DMS114 treated with DMSO at 0.1 percent for 48 hours (cell line): ENCODE results near the gene PPOX.

ENCODE experiments used
- DNase-seq: peaks from one replicate; lab custom pipeline; 2025; ENCODE audit not compliant: unreplicated experiment; lab: John Stamatoyannopoulos, UW

Gene PPOX

DNA sequence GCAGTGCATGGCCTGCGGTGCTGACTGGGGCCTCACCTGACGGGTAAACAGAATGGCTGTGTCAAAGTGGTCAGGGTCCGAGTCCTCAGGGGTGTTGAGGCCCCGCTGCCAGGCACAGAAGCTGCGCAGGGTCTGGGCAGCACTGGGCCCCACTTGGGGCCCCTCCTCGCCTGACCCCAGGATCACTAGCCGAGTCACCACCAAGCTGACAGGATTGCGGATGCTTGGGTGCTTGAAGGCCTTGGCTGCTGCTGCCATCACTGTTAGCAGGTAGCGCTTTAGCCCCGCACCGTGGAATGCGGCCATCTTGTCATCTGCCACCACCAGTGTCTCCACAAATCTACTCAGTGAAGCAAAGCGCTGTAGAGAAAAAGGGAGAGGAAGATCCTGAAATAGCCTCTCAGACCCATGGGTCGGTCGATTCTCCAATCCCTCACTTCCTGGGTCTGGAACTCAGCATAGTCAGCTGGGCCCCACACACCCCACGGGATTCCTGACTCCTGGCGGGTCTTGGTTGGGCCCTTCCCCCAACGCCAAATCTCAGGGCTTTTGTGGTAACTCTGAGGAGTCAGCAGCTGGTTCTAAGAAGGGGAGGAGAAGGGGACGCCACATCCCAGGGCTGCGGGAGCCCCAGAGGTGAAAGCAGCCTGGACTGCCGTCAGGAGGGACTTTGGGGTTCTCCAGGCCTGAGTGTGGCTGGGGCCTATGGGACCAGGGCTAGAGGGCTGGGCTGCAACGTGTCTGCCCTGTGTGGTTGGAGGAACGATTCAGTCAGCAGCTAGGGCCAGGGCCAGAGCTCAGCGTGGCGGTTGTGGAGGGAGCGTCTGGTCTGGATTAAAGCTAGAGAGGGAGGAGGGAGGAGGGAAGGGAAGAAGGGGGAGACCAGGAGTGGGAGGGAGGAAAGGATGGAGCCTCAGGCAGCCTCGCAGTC, 30.6 kb downstream of the PPOX start:
- no peak for DNase-seq

DNA sequence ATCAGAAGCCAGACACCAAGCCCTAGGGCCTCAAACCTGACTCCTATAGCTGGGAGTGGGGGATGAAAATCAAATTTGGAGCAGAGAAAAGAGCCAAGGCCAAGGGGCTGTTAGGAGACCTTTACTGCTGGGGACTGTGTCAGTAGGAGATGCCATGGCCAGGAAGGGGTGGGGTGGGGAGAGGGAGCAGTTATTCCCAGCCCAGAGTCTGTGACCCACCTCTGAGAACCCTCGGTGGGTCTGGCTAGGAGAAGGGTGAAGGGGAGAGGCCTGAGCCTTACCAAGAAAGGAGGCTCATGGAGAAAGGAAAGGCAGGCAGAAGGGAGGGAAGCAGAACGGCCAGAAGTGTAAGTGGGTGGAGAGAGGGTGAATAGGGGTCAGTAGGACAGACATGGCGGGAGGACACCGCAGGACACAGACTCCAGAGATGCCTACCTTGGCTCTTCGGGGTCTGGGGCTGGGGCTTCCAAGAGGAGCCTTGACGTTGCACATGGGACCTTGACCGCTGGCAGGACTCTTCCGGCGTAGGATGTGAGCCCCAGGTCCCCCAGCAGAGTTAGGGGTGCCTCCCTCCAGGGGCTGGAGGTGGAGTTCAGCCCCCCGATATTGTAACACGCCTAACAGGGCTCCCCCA, 31.5 kb downstream of the PPOX start:
- no peak for DNase-seq

DNA sequence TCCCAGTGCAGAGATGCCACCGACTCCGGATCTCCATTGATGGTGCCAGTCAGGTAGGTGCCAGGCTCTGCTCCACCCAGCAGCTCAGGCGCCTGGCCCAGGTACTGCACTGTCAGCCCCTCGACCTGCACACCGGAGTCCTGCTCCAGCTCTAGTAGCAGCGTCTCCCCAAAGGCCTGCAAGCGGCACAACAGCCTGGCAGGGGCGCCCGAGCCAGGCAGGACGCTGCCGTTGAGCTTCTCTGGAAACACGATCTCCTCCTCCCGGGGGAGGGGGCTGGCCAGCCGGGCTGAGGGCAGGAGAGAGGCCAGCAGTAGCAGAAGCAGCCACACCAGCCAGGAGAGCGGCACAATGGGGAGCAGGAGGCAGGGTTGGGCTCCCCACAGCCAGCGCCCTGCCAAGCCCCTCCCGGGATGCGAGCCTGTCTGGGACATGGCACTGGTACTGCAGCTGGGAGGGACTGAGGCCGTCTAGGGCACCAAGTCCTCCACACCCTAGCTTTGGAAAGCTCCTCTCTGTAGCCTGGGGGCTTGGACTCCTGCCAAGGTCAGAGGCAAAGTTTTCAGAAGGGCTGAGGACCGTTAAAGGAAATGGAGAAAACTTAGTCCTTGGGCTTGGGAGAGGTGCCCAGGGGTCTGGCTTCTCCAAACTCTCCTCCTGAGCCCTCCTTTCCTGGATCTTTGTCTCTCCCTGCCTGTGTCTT, 32.1 kb downstream of the PPOX start:
- no peak for DNase-seq

DNA sequence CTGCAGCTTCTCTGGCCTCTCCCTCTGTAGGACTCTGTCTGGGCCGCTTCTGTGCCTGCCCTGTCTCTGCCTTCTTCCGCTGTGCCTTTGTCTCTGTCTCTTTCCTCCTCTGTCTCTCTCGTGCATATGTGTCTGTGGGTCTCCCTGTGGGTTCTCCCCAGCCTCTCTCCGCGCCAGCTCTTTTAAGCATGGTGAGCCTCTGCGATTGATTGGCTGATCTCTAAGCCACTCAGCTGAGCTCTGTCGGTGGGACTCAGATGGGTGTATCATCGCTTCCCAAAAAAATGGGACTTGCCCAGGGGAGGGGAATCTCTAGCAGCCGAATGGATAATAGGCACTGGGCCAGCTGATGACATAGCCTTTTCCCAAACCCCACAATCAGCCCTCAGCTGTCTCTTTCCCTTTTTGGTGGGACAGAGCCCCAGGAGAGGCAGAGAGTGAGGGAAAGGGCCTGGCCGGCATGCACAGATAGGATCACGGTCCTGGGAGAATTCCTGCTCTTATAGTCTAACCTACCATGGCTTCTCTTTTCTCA, 32.7 kb downstream of the PPOX start, which contains the start of gene ADAMTS4:
TSS of gene ADAMTS4 (minus strand) at position 158 of the 535 bp plus-strand sequence. CDS start 427 bp downstream, outside the sequence.
- DNase-seq: no peak

DNA sequence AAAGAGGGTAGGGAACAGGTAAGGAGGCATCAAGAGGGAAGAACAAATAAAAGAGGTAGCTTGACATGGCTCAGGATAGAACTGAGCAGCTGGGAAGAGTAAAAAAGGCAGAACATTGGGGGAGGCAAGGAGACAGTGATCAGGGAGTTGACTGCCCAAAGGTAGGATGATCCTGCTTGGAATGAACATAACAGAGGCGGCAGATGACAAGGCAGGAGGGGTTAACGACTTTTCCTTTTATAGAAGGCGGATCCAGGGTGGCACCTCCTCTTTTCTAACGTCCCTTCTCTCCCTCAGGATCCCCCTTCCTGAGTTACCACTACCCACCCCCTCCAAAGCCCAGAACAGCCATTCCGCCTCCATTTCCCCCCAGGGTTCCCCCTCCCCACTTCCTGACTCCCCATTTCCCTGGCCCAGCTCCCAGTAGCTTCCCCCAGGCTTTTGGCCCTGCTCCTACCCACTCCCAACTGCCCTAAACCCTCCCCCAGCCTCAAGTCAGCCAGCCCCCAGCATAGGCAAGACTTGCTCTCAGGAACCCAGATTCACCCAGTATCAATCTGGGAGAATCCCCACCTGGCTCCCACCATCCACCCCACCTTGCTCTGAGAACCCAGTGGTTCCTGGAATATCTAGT, 33.4 kb downstream of the PPOX start:
- no peak for DNase-seq

DNA sequence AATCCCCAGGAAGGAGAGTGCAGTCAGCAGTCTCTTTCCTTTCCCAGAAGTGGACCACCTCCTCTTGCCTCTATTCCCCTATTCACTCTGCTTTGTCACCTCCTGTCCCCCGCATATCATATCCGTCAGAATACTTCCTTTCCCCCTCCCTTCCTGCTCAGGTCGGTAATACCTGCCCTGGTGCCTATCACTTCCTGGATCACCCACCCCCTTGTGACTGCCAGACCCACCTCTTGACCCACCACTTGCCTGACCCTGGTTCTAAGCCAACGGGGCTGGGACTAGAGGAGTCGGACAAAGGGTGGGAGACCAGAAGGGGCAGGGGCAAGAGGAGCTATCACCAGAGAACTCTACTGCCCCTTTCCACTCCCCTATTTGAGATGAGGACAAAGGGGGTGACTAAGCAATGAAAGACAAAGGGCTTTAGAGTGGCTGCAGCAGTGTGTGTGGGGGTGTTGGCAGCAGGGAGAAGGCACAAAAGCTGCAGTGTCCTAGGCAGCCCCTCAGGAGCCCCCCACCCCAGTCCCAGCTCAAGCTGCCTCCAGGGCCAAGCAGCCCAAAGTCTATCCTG, 34.3 kb downstream of the PPOX start:
- DNase-seq: no peak

DNA sequence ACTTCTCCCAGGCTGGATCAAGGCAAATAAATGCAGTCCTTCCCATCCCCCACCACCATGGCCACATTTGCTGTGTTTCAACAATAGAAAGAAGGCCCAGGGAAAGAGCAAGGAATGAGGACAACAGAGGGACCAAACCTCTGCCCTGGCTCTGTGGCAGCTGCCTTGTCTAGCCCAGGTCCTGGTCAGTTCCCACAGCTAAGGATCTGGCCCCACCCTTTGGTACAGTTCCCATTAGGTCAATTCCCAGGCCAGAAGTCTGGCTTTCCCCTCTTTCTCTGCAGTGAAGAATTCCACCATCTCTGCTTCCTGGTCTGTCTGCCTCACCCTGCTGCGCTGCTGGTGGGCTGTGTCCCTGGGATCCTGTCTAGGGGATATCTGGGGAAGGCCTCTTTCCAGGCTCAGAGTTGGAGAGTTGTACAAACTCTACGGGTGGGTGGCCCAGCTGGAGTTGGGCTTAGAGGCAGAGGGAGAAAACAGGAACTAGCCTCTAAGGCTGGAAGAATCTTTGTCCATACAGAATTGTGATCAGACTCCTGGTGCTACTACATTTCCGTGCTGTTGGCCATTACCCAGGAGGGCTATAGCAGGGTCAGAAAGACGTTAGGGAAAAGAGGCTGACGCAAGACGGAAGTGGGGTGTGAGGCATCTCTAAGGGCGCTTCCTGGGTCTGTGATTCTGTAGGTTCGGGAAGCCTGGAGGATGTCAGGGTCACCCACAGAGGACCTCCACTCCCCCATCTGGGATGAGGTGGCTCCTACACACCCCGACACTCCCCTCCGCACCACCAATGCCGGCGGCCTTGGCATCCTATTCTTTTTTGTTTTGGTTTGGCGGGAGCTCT, 35.0 kb downstream of the PPOX start:
- no peak for DNase-seq

DNA sequence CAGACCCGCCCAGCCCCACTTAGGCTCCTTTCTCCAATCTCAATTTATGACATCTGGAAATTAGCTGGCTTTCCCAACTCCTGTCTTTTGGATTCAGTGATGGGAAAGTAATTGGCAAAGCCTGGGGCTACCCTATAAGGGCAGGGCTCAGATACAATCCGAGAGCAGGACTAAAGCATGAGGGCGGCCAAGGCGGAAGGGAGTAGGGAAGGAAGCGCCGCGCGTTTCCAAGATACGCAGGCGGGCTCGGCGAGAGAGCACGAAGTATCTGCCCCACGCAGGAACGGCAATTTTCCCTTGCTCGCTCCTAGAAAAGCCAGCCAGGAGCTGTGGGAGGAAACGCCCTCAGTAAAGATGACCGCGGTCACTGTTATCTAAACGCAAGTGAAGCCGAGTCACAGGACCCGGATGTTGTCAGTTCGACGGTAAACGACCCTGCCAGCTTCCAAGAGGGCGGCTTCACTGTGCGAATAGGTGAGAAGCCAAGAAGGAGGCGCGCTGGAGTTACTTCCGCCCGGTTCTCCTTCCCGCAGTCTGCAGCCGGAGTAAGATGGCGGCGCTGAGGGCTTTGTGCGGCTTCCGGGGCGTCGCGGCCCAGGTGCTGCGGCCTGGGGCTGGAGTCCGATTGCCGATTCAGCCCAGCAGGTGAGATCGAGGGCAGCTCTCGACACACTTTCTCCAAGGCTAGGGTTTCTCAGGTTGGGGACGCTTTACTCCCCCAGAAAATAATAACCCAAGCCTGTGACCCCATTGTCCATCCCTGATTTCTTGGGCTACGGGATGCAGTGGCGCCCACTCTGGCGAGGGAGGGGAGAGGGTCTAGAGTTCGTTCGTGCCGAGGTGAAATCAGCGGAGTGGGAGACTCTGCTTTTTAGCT, 35.8 kb downstream of the PPOX start, which contains the start of gene NDUFS2:
TSS of gene NDUFS2 (plus strand) at position 532 of the 877 bp plus-strand sequence. CDS start at position 551, 19 bp downstream.
- DNase-seq: peak; percentile 100

DNA sequence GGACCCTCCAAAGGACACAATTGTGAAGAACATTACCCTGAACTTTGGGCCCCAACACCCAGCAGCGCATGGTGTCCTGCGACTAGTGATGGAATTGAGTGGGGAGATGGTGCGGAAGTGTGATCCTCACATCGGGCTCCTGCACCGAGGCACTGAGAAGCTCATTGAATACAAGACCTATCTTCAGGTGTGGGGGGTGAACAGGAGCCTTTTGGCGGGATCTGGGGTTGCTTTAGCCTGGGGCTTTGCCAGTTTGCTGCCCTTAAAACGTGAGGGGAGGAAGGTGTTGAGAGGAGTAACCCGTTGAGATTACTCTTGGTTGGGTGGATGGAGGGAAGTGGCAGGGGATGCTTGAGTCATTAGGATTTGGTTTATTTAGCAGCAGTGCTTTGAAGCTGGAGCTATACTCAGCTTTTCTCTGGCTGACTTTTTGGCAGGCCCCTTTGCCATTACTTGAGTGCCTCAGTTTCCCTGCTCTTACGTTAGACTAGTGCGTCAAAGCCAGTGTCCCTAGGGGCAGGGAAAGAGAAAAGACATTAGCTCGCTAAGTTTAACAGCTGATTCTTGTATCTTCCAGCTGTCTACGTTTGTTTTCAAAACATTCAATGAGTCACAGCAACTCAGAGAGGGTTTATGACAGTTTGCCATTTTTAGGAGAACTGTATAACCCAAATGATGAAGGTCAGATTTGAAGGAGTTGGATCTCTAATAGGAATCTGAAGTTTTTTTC, 40.4 kb downstream of the PPOX start:
- no peak for DNase-seq

DNA sequence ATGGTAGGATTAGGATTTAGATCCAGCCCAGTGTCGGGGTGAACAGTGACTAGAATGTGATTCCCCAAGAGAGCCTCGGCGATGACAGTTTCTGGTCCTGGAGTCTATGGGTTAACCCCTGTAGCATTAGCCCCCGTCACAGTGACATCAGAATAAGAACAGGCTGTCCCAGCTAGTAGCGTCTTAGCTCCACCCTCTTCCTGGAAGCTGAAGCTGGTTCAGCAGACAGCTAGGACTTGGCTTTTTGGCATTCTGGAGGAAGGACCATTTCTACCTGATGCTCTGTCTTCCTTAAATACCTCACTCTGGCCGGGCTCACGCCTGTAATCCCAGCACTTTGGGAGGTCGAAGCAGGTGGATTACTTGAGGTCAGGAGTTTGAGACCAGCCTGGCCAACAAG, 40.9 kb downstream of the PPOX start:
- no peak for DNase-seq

DNA sequence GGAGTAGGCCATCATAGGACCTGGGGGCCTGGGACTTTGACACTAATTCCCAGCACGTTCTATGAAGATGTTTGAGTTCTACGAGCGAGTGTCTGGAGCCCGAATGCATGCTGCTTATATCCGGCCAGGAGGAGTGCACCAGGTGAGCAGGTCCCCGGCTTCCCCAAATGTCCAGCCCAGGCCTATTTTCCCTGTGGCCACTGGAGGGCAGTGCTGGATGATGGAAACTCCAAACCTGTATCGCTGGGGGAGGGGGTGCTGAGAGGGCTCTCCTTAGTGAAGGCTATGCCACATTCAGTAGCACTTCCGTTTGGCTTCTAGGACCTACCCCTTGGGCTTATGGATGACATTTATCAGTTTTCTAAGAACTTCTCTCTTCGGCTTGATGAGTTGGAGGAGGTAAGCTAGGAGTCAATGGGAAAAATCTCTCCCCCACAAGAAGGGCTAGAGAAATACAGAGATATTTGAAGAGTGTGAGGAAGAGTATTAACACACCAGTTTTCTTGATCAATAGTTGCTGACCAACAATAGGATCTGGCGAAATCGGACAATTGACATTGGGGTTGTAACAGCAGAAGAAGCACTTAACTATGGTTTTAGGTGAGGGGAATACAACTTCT, 43.7 kb downstream of the PPOX start:
- DNase-seq: peak; percentile 72

DNA sequence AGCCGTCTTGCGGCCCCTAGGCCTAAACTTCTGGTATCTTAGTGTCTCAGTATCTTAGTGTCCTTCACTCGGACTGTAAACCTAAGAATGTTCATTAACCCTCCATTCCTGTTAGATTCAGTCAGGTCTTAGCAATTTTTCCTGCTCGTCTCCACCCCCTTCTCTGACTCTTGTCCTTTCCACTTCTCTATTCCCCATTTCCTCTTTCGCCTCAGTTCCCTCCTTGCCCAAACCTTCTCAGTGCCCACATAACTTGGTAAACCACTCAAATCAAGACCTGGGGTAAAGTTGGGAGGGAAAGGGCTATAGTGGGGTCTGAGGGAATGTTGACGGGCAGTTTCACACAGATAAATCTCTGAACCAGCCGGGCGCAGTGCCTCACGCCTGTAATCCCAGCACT, 48.1 kb downstream of the PPOX start:
- DNase-seq: no peak

DNA sequence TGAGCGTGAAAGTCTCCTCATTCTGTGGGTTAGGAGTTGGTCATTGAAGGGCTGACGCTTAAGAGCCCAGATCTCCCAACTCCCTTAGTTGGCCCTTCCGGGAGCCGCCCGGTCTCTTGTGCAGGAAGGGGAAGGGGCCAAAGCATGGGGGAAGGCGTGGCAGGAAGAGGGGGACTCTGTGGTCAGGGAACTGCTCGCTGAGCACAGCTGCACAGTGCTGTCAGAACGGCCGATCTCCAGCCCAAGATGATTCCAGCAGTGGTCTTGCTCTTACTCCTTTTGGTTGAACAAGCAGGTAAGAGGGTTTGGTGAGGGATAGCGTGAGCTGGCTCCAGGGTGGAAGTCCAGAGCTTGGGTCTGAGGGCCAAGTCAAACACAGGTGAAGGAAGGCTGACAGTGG, 48.9 kb downstream of the PPOX start, which contains the start of gene FCER1G:
TSS of gene FCER1G (plus strand) at position 220 of the 400 bp plus-strand sequence. CDS start at position 247, 27 bp downstream.
- no peak for DNase-seq

DNA sequence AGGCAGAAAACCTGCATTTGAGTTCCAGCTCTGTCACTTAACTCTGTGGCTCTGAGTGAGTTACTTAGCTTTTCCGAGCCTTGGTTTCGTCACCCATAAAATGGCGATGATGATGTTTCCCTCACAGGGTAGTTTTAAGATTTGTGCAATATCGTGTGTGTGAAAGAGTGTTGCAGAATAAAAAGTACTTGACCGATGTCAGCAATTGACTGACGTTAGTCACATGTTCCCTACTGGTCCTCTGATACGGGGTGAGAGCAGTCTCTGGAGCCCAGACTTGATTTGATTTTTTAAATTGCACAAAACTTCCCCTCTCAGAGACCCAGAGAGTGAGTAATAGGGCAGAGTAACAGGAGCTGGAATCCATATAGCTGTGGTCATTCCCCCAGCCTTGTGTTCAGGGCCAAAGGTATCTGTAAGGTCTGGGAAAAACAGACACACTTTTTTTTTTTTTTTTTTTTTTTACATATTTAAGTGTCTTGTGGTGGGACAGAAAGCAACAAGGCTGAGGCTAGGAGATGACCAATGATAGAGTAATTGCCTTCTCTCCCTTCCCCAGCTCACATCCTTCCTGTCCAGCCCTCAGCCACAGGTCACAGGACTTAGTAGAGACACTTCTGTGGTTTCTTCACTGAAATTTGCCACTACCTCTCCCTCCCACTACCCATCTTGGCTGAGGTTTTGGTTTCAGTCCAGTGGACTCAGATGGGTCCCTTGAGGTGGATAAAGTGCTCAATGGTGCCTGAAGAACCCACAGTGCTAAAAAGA, 50.9 kb downstream of the PPOX start:
- DNase-seq: no peak

DNA sequence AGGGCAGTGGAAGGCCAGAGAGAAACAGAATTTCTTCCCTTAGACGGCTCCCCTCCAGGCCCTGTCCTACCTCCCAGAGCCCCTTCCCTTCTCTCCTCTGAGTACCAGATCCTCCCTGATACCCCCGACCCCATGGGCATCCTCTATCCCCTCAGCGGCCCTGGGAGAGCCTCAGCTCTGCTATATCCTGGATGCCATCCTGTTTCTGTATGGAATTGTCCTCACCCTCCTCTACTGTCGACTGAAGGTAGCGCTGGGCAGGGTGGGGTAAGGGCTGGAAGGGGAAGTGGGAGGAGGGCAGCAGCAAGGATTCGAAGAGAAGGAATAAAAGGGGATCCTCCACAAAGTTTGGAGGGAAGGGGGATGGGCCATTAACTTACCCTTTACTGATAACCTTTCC, 51.6 kb downstream of the PPOX start:
- DNase-seq: no peak

DNA sequence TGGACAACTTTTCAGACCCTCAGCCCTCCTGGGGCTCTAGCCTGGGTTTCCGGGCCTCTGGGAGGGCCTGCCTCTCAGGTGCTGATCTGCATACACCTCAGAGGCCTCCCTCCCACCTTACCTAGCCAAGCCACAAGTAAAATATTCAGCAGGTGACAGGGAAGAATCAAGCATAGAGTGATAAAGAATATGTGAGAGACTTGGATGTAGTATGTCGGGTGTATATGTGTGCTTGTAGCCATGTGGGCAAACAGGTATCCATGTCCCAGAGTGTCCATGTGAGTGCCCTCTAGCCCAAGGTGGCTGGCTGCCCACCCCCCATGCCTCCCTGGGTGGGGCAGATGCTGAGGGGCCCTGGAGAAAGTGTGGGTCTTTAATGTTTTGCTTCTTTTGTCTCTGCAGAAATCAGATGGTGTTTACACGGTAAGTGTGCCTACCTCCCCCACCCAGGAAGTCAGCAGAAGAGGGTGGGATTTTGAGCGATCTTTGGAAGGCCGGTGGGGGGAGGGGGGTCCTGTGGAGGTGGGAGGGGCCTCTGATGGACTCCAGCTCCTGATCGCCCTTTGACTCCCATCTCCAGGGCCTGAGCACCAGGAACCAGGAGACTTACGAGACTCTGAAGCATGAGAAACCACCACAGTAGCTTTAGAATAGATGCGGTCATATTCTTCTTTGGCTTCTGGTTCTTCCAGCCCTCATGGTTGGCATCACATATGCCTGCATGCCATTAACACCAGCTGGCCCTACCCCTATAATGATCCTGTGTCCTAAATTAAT, 52.3 kb downstream of the PPOX start:
- DNase-seq: no peak
